ENCODE data around the gene AP1G2. TPM values are rescaled to one million over a fixed set of nuclear protein-coding genes. Genes with fewer than 3 reads are reported as not detected.

AP1G2 gene
- total and polyA plus RNA-seq, 2 of the 13 experiments (the other 11 are each of a cell fraction or from before 2014, with no cell fraction given), result 96.9 to 611 TPM

DNA sequence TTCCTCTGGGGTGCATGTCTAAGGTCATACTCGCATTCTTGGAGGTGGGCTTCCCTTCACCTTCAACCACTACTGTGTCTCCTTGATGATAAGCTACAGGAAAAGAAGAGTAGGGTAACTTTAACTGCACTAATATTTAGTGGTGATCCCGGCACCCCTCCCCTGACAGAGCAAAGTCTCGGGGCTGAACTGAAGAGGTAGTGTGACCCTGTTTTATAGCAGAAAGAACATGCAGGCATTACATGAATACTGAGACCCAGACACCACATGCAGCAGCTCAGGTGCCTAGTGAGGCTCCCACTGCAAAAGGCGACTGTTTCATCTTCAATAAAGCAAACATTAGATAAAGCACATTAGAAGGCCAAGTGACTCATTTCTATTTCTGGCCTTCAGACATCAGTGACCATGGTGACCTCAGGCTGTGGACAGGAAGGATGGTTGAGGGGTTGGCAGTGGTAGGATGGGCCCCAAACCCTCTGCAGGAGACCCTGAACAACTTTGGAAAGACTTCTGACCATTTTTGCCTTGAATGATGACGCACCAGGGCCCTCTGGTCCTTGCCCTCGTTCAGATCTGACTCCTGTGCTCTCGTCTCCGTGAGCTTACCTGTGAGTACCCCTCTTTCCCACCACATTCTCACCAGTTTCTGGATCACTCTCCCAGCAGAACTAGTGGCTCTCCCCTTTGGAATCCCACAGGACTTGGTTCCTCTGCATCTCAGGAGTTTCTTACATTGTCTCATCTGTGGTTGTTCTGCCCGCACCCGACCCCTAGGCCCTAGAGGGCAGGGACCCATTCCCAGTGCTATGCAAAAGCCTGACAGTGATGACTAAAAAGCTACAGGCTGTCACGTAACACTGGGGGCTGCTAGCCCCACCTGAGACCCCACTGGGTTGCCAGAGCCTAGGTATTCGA, 34.8 kb upstream of the AP1G2 start (continued):
- TF ChIP-seq, protein P1, sequence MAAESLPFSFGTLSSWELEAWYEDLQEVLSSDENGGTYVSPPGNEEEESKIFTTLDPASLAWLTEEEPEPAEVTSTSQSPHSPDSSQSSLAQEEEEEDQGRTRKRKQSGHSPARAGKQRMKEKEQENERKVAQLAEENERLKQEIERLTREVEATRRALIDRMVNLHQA (CRISPR knock-in tag; IDR thresholded peaks at IDR 0.05), result no peak
- TF ChIP-seq ZBTB1 (CRISPR knock-in tag; IDR thresholded peaks at IDR 0.05; ENCODE audit: borderline replicate concordance) (peak; percentile 72; the same call in 1 of the 2 replicates), NFIB (CRISPR knock-in tag; IDR thresholded peaks at IDR 0.05; ENCODE audit: borderline replicate concordance) (no peak), SMC3 (IDR thresholded peaks at IDR 0.05; ENCODE audit: low read length) (no peak; the same call in 1 of the 2 replicates), ZNF282 (IDR thresholded peaks at IDR 0.05; ENCODE audit: partially characterized antibody) (no peak), REXO4 (CRISPR knock-in tag; IDR thresholded peaks at IDR 0.05; ENCODE audit: borderline replicate concordance) (no peak), NFIC (IDR thresholded peaks at IDR 0.05; ENCODE audit: low read length) (no peak)
- TF ChIP-seq, protein P2, sequence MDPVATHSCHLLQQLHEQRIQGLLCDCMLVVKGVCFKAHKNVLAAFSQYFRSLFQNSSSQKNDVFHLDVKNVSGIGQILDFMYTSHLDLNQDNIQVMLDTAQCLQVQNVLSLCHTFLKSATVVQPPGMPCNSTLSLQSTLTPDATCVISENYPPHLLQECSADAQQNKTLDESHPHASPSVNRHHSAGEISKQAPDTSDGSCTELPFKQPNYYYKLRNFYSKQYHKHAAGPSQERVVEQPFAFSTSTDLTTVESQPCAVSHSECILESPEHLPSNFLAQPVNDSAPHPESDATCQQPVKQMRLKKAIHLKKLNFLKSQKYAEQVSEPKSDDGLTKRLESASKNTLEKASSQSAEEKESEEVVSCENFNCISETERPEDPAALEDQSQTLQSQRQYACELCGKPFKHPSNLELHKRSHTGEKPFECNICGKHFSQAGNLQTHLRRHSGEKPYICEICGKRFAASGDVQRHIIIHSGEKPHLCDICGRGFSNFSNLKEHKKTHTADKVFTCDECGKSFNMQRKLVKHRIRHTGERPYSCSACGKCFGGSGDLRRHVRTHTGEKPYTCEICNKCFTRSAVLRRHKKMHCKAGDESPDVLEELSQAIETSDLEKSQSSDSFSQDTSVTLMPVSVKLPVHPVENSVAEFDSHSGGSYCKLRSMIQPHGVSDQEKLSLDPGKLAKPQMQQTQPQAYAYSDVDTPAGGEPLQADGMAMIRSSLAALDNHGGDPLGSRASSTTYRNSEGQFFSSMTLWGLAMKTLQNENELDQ (CRISPR knock-in tag; IDR thresholded peaks at IDR 0.05; ENCODE audit: borderline replicate concordance), result no peak
- TF ChIP-seq, protein P3, sequence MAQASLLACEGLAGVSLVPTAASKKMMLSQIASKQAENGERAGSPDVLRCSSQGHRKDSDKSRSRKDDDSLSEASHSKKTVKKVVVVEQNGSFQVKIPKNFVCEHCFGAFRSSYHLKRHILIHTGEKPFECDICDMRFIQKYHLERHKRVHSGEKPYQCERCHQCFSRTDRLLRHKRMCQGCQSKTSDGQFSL (CRISPR knock-in tag; IDR thresholded peaks at IDR 0.05), result no peak
- TF ChIP-seq, protein P4, sequence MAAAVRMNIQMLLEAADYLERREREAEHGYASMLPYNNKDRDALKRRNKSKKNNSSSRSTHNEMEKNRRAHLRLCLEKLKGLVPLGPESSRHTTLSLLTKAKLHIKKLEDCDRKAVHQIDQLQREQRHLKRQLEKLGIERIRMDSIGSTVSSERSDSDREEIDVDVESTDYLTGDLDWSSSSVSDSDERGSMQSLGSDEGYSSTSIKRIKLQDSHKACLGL (CRISPR knock-in tag; IDR thresholded peaks at IDR 0.05), result peak; percentile 16; the same call in 1 of the 2 replicates
- TF ChIP-seq, protein P5, sequence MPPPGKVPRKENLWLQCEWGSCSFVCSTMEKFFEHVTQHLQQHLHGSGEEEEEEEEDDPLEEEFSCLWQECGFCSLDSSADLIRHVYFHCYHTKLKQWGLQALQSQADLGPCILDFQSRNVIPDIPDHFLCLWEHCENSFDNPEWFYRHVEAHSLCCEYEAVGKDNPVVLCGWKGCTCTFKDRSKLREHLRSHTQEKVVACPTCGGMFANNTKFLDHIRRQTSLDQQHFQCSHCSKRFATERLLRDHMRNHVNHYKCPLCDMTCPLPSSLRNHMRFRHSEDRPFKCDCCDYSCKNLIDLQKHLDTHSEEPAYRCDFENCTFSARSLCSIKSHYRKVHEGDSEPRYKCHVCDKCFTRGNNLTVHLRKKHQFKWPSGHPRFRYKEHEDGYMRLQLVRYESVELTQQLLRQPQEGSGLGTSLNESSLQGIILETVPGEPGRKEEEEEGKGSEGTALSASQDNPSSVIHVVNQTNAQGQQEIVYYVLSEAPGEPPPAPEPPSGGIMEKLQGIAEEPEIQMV (CRISPR knock-in tag; IDR thresholded peaks at IDR 0.05; ENCODE audit: low read depth), result 0 out of 2 replicates have a peak, but pooled peaks have one; percentile 21
- TF ChIP-seq, protein P6, sequence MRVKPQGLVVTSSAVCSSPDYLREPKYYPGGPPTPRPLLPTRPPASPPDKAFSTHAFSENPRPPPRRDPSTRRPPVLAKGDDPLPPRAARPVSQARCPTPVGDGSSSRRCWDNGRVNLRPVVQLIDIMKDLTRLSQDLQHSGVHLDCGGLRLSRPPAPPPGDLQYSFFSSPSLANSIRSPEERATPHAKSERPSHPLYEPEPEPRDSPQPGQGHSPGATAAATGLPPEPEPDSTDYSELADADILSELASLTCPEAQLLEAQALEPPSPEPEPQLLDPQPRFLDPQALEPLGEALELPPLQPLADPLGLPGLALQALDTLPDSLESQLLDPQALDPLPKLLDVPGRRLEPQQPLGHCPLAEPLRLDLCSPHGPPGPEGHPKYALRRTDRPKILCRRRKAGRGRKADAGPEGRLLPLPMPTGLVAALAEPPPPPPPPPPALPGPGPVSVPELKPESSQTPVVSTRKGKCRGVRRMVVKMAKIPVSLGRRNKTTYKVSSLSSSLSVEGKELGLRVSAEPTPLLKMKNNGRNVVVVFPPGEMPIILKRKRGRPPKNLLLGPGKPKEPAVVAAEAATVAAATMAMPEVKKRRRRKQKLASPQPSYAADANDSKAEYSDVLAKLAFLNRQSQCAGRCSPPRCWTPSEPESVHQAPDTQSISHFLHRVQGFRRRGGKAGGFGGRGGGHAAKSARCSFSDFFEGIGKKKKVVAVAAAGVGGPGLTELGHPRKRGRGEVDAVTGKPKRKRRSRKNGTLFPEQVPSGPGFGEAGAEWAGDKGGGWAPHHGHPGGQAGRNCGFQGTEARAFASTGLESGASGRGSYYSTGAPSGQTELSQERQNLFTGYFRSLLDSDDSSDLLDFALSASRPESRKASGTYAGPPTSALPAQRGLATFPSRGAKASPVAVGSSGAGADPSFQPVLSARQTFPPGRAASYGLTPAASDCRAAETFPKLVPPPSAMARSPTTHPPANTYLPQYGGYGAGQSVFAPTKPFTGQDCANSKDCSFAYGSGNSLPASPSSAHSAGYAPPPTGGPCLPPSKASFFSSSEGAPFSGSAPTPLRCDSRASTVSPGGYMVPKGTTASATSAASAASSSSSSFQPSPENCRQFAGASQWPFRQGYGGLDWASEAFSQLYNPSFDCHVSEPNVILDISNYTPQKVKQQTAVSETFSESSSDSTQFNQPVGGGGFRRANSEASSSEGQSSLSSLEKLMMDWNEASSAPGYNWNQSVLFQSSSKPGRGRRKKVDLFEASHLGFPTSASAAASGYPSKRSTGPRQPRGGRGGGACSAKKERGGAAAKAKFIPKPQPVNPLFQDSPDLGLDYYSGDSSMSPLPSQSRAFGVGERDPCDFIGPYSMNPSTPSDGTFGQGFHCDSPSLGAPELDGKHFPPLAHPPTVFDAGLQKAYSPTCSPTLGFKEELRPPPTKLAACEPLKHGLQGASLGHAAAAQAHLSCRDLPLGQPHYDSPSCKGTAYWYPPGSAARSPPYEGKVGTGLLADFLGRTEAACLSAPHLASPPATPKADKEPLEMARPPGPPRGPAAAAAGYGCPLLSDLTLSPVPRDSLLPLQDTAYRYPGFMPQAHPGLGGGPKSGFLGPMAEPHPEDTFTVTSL (CRISPR knock-in tag; IDR thresholded peaks at IDR 0.05; ENCODE audit: borderline replicate concordance), result peak; percentile 85
